ENCODE measurements around the gene LITAF. TPM values are rescaled to one million over a fixed set of nuclear protein-coding genes. Genes with fewer than 3 reads are reported as not detected.

LITAF gene
- total RNA-seq, 1 donor from 2014 or later = 4.7 TPM

DNA sequence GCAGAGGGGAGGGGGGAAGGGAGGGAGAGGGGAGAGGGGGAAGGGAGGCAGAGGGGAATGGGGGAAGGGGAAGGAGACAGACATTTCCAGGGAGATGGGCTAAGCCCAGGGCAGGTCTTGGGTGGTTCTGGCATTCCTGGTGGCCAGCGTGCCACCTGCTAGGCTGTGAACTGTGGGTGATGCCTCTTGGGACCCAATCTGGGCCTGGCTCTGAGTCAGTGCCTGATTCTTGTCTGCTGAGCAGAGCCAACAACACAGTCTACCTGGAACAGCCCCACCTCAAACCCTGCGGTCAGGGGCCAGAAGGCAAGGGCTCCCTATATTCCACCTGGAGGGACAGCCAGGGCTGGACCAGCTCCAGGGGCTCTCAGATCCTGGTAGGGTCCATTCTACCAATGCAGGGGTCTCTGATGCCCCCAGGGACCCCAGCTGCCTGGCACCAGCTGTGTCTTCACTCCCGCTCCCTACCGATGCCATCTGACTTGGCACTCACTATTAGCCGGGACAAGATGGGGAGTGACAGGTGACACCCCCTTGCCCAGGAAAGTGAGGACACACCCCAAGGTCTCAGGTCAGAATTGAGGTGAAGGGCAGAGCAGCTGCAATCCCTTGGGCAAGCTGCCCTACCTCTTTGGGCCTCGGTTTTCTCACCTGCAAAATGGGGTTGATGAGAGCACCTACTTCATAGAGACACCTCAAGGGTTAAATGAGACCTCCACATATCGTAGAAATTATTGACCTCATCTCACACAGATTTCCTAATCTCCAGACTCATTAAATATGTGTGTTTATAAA is 87.2 kb downstream of the LITAF start:
- no peak for DNase-seq (ENCODE audit: extremely low read depth, low read depth, low spot score)

DNA sequence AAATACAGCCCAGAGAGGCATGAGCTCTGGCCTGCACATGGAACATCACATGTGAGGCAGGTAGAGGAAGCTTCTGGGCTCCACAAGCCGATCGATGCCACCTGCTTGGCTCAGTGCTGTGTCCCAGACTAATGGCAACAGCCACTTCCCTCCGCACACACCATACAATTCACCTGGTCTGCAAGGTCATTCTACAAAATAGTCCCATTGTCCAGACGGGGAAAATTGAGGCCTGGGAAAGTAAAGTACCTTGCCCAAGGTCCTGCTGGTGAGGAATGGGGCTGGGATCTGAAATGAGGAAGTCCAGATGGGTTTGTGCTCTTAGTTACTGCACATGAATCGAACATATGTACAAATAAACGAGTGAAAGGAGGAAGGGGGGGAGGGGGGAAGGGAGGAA is 88.0 kb downstream of the LITAF start:
- DNase-seq (ENCODE audit: extremely low read depth, low read depth, low spot score) = no peak

- no peak for DNase-seq (ENCODE audit: extremely low read depth, low read depth, low spot score)
Observed at GRCh38 chr16:11497851-11498289, 88.8 kb downstream of the LITAF start.

Other genes with a start within 250 kb of the LITAF start
- 3.6 and 5.9 TPM in 2 replicates for gene RMI2, start 241.5 kb downstream of the LITAF start, total RNA-seq
- gene SNN, start 81.5 kb upstream of the LITAF start, total RNA-seq = 30.0 and 48.4 TPM in 2 replicates
- gene TXNDC11, start 155.9 kb upstream of the LITAF start, total RNA-seq = 52.5 and 53.4 TPM in 2 replicates
- 31.5 and 62.1 TPM in 2 replicates for gene ZC3H7A, start 210.3 kb upstream of the LITAF start, total RNA-seq

Measured in glomerular endothelial cell (primary cell).